ENCODE measurements around the gene RASGRP3.

- no peak for TF ChIP-seq POLR2A (IDR thresholded peaks at IDR 0.05)
- no peak for TF ChIP-seq CTCF (IDR thresholded peaks at IDR 0.05)
These were observed 20.8 kb downstream of the RASGRP3 start for GRCh38 chr2:33497221-33497650.
